ENCODE data around the gene LRP3. TPM values are rescaled to one million over a fixed set of nuclear protein-coding genes. Genes with fewer than 3 reads are reported as not detected.

Gene LRP3
- total RNA-seq, 1 donor from 2014 or later = 0.25 TPM

DNA sequence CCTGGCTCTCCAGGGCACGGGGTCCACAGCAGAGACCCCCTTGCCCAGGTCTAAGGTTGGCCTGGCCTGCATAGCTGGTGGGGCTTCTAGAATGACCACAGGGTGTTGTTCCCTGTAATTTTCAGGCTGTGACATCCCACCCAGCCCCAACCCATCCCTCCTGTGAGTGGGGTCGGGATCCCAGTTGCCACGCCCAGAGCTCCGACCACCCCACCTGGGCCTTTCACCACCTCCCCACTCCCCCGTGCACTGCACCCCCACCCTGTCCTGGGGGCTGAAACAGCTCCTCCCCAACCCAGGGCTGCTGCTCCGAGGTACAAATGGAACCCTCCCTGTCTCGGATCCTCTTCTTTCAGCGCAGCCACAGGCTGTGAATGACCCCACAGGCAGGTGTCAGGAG, 40.0 kb downstream of the LRP3 start:
- intact Hi-C loops (cut with micrococcal nuclease) = no loop called here

DNA sequence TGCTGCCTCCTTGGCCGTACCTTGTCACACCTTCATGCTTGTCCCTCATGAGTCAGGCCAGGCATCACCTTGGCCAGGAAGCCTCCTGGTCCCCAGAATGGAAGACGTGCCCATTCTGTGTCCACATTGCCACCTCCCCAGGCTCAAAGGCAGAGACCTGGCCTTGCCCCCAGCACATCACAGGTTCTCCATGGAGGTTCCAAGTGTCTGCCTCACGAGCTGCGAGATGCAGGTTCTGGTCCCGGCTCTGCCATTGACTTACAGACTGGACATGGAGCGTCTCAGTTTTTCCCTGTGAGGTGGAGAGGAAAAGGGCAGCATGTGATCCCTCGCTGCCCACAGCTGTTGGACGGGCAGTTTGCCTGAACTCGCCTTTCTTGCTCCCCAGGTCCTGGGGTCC, 40.6 kb downstream of the LRP3 start:
- intact Hi-C loops (cut with micrococcal nuclease) = loop anchor here (1.0 kb wide), 2 partner anchors 68 to 172 kb away; partner anchors contain the start of gene CEBPA

DNA sequence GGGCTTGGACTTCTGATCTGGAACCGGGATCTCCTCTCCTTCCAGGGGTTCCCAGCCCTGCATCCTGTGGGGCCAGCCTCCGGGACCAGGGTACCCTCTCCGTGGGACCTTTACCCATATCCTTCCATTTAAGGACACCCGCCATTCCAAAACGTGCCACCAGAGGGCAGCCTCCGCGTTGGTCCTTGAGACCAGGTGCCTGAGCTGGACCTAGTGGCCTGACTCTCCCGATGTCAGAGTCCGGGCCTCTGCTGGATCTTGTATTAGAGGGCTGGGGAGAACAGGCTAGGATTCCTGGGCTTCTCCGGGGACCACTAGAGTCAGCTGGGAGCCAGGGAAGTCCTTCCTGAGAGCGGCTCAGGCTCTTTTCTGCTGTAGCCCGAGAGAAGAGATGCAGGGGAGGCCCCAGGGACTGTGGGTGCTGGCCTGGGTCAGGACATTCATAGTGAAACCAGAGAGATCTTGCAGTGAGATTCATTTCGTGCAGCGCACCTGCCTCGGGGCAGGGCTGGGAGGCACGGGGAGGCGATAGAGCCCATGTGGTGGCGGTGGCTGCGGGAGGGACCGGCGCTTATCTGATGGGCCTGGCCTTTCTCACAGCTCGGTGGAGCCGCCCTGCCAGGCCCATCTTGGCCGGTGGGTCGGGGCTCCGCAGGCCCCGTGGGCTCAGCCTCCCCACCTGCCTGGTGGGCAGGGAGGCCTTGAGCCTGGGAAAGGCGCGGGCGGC, 41.3 kb downstream of the LRP3 start:
- intact Hi-C loops (cut with micrococcal nuclease) = loop anchor here (1.0 kb wide), 2 partner anchors 67 to 171 kb away; partner anchors contain the start of gene CEBPA

DNA sequence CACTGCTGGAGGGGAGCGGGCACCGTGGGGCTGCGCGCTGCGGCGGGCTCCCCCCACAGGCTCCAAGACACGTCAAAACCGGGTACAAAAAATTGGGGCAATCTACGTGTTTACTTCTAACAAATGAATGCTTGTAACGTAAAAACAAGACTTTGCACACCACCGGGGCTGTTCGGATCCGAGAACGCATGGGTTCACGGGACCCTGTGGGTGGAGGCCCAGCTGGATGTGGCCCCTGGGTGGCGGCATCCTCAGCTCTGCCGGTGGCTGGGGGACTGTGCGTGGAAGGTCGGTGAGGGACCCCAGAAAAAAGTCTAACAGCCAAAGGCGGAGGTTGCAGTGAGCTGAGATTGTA, 41.8 kb downstream of the LRP3 start:
- intact Hi-C loops (cut with micrococcal nuclease) = loop anchor here (1.0 kb wide), 2 partner anchors 66 to 170 kb away; partner anchors contain the start of gene CEBPA

DNA sequence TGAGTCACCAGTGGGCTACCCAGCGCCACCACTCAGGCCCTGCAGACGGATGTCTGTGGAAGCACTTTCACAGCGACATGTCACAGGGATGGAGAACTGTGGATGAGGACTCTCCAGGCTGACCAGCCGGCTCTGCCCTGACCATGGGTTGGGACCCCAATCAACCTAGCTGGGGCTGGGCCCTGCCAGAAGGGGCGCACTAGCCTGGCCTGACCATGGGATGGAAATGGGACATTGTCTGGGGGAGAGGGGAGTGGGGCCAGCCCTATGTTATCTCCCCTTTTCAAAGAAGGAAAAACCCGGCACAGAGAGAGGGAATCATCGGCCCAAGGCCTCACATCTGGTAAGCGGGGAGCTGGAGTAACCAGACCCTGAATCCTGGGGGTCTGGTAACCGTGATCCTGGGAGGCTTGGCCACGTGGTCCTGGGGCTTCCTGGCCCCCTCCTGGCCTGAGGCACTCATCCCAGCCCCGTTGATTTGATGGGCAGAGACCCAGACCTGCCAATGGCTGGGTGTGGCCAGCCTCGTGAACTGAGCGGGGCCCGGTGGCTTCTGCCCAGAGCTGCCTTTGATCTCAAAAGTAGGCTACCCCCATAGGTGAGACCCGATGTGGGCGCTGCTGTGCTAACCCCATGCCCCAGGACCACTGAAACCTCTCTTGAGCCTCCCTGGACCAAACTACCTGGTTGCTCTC, 42.7 kb downstream of the LRP3 start:
- intact Hi-C loops (cut with micrococcal nuclease) = no loop called here

DNA sequence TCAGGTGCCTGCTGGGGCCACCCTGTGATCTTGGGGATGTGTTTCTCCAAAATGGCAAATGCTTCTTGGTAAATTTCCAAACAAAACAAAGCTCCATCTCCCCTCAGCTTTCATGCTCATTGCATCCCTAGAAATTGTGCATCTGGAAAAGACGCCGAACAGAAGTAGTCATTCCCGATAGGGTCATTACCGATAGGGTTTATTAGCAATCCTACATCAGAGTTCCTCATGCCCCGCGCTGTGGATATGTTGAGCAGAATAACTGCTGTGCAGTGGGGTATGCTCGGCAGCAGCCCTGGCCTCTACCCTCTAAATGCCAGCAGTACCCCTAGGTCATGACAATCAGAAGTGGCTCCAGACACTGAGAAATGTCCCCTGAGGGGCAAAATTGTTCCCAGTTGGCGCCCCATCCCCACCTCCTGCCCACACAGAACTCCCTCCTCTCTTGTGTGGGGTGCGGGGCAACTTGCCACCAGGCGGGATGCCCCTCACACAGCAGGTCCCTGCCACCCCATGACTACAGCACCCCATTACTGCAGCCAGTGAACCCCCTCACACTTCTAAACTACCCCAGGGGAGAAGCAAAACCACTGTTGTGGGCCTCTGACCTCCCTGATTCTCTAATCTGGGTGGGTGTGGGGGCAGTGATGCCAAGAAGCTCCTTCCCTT, 44.5 kb downstream of the LRP3 start:
- intact Hi-C loops (cut with micrococcal nuclease) = no loop called here

DNA sequence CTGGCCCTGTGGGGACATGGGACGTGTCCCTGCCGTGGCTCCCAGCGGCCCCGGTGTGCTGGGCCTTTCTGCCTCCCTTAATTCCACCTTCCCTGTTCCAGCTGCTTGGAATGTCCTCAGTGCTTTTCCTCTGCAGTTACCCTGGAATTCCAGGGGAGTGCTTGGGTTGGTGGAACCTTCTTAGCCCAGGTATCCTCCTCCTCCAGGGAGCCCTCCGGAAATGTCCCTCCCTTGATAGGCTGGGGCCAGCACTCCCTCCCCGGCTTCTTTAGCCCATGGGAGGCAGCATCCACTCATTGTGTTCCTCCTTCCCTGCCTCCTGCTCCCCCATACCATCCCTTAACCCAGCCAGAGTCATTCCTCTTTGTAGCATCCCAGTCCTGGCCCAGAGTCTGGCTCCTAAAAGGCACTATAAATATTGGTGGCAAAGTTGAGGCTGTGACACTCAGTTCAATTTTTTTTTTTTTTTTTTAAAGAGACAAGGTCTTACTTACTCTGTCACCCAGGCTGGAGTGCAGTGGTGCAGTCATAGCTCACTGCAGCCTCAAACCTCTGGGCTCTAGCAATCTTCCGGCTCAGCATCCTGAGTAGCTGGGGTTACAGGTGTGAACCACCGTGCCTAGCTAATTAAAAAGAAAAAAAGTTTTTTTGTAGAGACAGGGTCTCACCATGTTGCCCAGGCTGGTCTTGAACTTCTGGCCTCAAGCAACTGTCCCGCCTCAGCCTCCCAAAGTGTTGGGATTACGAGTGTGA, 45.3 kb downstream of the LRP3 start:
- intact Hi-C loops (cut with micrococcal nuclease) = no loop called here

DNA sequence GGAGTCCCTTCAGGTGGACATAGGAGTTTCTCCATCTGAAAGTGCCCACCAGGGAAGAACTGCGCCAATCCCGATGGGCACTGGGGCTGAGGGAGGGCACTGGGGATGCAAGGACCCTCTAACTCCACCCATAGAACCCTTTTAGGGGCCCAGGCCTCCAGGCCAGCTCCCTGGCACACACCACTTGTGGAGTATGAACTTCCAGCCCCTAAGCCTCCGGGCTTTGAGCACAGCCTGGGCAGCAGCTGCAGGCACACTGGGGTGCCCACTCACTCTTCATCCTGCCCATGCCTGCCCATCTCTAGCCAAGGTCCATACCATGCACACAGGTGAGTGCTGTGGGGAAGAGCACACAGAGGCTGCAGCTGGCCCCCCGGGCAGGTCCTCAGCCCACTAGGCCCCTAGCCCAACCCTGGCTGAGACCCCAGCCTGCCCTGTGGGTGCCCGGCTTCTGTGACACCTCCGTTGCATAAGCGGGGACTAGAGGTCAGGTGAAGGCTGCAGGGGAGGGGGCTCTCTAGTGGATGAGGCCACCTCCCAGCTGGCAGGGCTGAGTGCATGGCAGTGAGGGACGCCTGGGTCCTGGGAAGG, 46.1 kb downstream of the LRP3 start:
- intact Hi-C loops (cut with micrococcal nuclease) = no loop called here

DNA sequence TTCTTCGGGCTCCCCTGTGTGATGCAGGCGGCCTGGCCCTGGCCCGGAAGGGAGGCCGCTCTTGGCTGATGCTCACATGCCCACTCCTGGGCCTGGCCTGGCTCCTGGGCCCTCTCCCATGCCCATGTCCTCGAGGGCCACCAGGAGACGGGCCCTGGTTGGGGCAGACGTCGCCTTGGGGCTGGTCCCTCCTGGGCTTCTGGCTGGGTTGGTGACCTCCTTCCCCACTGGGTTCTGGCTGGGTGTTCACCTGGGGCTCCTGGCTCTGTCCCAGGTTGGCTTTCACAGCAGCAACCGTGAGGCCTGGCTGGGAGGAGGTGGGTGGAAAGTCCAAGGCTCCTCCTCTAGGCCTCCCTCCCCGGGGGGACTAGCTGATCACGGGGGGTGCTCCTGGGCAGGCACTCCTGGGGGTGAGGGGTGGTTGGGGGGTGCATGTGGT, 47.0 kb downstream of the LRP3 start:
- intact Hi-C loops (cut with micrococcal nuclease) = no loop called here

DNA sequence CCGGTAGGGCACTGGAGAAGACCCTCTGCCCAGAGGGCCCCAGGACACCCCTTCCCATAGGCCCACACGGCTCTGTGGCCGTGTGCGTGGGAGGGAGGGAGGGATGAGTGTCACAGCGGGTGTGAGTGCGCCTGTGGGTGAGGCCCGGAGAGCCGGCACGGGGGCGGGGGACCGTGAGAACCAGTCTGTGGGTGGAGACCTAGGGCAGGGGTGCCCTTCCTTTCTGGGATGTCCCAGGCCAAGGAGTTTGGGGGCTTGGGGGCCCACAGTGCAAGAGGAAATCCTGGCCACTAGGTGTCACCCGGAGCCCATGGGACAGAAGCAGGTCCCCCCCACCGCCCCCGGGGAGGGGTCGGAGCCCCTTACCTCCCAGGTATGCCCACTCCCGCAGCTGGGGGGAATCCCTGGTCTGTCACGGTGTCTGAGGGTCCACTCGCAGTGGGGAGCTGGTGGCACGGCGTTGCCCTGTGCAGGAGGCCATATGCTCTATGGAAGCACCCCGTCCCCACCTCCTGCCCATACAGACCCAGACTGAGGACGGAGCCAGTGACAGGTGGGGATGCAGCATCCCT, 47.5 kb downstream of the LRP3 start:
- intact Hi-C loops (cut with micrococcal nuclease) = no loop called here

DNA sequence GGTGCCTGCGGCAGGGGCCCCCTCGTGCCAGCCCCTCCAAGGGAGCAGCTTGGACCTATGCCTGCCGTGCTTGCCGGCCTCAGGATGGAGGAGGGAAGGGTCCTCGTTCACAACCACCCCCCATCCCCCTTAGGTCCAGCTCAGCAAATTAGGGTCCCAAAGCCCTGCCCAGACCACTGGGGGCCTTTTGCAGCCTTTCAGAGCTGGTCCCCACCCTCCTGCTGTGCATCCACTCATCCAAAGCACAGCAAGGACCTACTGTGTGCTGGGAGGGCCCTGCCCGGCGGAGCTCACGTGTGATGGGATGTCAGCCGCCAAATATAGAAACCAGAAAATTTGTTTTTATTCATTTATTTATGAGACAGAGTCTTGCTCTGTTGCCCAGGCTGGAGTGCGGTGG, 48.0 kb downstream of the LRP3 start:
- intact Hi-C loops (cut with micrococcal nuclease) = no loop called here

DNA sequence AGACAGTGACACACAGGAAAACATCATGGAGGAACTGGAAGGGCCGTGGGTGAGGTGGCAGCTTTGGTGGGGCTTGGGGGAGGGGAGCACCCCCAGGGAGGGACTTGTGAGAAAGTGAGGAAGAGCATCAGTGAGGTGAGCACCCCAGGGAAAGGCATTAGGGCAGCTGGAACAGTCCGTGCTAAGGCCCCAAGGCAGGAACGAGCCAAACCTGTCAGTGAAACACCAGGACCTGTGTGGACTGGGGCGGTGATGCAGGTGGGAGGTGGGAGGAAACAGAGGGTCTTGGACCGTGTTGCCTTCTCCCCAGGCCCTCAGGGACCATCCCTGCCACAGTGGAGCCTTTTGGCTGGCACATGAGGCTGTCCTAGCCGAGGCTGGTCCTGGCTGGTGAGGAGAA, 48.8 kb downstream of the LRP3 start:
- intact Hi-C loops (cut with micrococcal nuclease) = no loop called here

DNA sequence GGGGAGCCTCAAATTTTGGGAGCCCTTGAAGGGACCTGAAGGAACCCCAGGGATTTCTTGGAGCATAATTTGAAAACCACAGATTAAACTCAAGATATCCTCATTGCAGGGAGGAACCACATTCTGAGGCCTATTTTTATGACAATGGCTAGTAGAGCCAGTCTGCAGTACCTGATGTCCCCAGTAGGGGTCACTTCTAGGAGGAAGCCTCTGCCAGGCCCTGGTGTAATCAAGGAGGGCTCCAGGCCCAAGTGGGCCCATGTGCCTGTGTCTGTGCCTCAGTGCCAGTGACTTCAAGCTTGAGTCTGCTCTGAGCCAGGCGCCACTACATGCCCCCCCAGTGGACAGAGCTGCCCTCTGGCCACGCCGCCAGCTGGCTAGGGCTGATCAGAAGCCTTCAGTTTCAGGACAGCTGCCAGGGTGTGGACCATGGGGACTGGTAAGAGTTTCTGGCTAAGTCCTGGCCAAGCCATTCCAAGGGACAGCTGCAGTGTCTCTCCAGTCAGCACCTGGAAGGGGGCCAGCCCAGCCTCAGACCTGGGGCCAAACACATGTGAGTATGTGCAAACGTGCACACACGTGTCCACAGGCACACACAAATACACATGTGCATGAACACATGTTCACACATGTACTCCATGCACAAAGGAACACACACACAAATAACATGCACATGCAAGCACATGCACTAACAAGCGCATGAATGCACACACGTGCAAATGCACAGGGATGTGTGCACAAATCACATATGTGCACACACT, 52.0 kb downstream of the LRP3 start:
- intact Hi-C loops (cut with micrococcal nuclease) = no loop called here

DNA sequence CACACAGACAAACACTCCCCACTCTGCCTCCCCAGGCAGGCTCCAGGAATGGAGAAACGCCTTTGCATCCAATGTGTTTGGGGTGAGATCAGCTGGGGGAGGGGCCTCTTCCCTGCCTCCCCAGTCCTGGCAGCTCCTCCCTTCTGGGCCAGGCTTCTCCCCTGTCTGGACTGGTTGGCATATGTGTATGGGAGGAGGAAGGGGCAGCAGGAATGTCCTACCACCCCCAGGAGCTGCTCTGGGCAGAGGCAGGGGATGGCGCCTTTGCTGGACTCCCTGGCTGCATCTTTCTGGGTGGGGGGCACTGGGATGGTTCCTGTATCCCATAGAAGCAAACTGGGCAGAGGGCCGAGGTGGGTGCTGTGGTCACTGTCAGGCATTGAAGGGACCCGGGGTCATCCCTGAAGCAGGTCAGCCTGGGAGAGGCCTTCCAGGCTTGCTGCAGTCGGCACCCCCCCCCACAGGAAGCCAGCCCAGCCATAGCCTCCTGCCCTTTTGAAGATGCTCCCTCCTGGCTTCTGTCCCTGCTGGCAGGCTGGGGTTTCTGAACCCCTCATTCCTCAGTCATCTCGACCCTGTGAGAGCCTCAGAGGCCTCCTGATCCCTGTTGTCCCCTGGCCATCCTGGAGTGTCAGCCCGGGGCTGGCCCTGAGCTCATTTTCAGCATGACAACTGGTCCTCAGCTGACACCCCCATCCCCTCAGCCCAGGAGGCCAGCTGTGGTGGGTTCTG, 52.7 kb downstream of the LRP3 start:
- intact Hi-C loops (cut with micrococcal nuclease) = no loop called here

DNA sequence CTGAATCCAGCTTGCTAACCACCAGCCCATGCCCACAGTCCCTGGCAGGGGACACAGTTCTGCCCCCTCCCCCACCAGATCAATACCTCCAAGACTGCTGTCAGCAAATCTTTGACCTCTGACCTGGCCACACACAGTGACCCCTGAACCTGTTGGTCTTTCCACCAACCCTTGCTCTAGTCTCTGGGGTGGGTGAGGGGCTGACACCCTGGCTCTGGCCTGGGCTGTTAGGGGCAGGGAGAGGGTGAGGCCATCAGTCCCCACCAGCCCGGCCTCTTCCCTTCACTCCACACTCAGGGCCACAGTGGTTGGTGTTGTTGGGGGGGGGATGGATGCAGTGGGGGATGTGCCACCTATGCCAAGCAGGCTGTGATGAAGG, 53.3 kb downstream of the LRP3 start:
- intact Hi-C loops (cut with micrococcal nuclease) = no loop called here

DNA sequence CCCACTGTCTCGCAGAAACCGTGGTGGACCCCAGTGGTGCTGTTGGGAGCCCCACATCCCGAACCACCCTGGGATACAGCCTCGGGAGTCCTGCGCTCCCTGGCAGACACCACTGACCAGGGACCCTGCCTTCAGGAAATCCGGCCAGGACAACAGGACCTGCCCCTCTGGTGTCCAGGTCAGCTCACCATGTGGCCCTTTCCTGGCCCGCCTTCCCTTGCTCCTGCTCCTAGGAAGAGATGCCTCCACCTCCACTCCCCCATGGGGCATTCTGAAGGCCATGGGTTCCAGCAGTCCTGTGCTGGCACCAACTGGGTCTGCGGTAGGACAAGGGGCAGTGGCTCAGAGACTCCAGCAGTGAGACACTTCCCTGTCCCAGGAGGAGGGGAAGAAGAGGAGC, 54.0 kb downstream of the LRP3 start:
- intact Hi-C loops (cut with micrococcal nuclease) = no loop called here

DNA sequence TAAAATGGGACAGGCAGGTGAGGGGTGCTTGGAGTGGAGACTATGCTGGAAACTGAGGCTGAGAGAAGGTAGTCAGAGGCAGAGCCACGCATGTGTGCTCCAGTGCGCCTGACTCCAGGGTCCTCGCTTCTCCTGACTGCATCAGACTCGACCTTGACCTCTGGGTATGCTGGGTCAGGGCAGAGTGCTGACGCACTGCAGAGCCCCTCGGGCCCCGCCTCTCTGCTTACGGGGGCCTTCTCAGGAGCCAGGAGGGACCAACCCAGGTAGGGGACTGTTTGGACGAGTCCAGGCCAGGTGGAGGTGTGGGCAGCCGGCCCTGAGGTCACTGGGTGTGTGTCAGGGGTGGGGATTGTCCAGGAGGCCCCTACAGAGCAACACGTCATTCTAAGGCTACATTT, 54.4 kb downstream of the LRP3 start:
- intact Hi-C loops (cut with micrococcal nuclease) = no loop called here

DNA sequence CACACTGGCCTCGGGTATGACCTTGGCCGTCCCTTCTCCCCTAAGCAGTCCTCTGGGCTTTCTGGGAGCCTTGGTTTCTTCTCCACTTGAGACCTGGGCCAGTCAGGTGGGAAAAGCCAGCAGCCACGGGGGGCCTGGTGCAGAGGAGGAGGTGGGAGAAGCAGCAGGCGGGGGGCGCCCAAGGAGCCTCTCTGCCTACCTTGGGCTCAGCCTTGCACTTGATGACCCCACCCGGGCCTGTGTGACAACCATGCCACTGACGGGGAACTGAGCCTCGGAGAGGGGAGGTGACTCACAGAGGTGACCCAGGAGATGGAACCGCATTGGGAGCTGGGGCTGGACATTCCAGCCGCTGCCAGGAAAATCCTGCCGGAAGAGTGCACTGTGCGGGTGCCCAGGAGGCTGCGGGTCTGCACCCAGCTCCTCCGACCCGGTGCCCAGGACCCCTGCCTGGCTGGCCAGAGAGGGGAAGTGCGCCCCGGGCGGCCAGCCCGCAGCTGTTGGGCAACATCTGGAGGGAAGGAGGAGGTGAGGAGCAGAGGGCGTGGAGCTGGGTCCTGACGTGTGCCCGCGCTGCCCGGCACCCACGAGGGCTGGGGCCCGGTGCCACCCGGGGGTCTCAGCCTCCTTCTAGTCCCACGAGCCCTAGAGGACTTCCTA, 55.0 kb downstream of the LRP3 start:
- intact Hi-C loops (cut with micrococcal nuclease) = no loop called here
